WTC11 (cell line): Measurements from ENCODE around the gene ZFYVE16. TPM values are rescaled to one million over a fixed set of nuclear protein-coding genes. Genes with fewer than 3 reads are reported as not detected.

ENCODE experiments used
- CBFB ChIP-seq: sonication (generic); formaldehyde crosslinking; IDR thresholded peaks from 2 replicates; pipeline ENCODE4 v1.8.1; 2022; ENCODE audit warnings: mild to moderate bottlenecking, low read depth, missing genetic modification reagents
- CREB1 ChIP-seq: sonication (generic); formaldehyde crosslinking; IDR thresholded peaks from 2 replicates; pipeline ENCODE4 v1.8.0; 2023; ENCODE audit warnings: mild to moderate bottlenecking, missing genetic modification reagents
- FOXP1 ChIP-seq: sonication (generic); formaldehyde crosslinking; IDR thresholded peaks from 2 replicates; pipeline ENCODE4 v1.8.0; 2022; ENCODE audit warnings: missing genetic modification reagents, mild to moderate bottlenecking, moderate library complexity, borderline replicate concordance
- GRHL2 ChIP-seq: fragments of 250-450 bp; sonication (Bioruptor Pico); IDR thresholded peaks from 2 replicates; pipeline ENCODE4 v1.8.0; 2022; ENCODE audit warnings: mild to moderate bottlenecking, moderate library complexity; ENCODE audit not compliant: insufficient replicate concordance, severe bottlenecking
- HMGA2 ChIP-seq: fragments of 250-450 bp; sonication (Bioruptor Pico); IDR thresholded peaks from 2 replicates; pipeline ENCODE4 v1.4.0; 2021; ENCODE audit warnings: mild to moderate bottlenecking, moderate library complexity
- MXD4 ChIP-seq: fragments of 250-450 bp; sonication (Bioruptor Pico); IDR thresholded peaks from 2 replicates; pipeline ENCODE4 v1.8.0; 2021; ENCODE audit warnings: mild to moderate bottlenecking, moderate library complexity, borderline replicate concordance
- NFATC4 ChIP-seq: fragments of 250-450 bp; sonication (Bioruptor Pico); IDR thresholded peaks from 2 replicates; pipeline ENCODE4 v1.9.0; 2021; ENCODE audit warnings: mild to moderate bottlenecking
- SMAD4 ChIP-seq: sonication (generic); formaldehyde crosslinking; IDR thresholded peaks from 2 replicates; pipeline ENCODE4 v1.8.0; 2022; ENCODE audit warnings: mild to moderate bottlenecking, missing genetic modification reagents
- SP1 ChIP-seq: sonication (generic); formaldehyde crosslinking; conservative IDR thresholded peaks from 2 replicates; pipeline ENCODE4 v1.8.1; 2022; ENCODE audit warnings: missing genetic modification reagents
- TEAD1 ChIP-seq: sonication (generic); formaldehyde crosslinking; IDR thresholded peaks from 2 replicates; pipeline ENCODE4 v1.8.0; 2022; ENCODE audit warnings: mild to moderate bottlenecking, missing genetic modification reagents
- ZBTB21 ChIP-seq: sonication (generic); formaldehyde crosslinking; IDR thresholded peaks from 2 replicates; pipeline ENCODE4 v1.8.1; 2023; ENCODE audit warnings: mild to moderate bottlenecking, missing genetic modification reagents, borderline replicate concordance
- ZNF416 ChIP-seq: fragments of 250-450 bp; sonication (Bioruptor Pico); IDR thresholded peaks from 2 replicates; pipeline ENCODE4 v1.9.0; 2021; ENCODE audit warnings: mild to moderate bottlenecking, inconsistent platforms
- ZNF671 ChIP-seq: fragments of 250-450 bp; sonication (Bioruptor Pico); IDR thresholded peaks from 2 replicates; pipeline ENCODE4 v1.8.0; 2021; ENCODE audit warnings: mild to moderate bottlenecking
- total RNA-seq: library from RNA; stranded (reverse); gene quantifications from 3 replicates; pipeline ENCODE4 v1.2.3, GENCODE V29; 2021
- TF ChIP-seq, protein P1 (sequence below): fragments of 250-450 bp; sonication (Bioruptor Pico); IDR thresholded peaks from 2 replicates; pipeline ENCODE4 v1.9.0; 2021; ENCODE audit warnings: mild to moderate bottlenecking
- TF ChIP-seq, protein P2 (sequence below): fragments of 250-450 bp; sonication (Bioruptor Pico); IDR thresholded peaks from 2 replicates; pipeline ENCODE4 v1.9.0; 2021; ENCODE audit warnings: moderate library complexity, mild to moderate bottlenecking, inconsistent platforms, borderline replicate concordance
- TF ChIP-seq, protein P3 (sequence below): sonication (generic); formaldehyde crosslinking; IDR thresholded peaks from 2 replicates; pipeline ENCODE4 v1.8.1; 2023; ENCODE audit warnings: mild to moderate bottlenecking, moderate library complexity, missing genetic modification reagents
- TF ChIP-seq, protein P4 (sequence below): sonication (generic); formaldehyde crosslinking; IDR thresholded peaks from 2 replicates; pipeline ENCODE4 v1.8.1; 2023; ENCODE audit warnings: mild to moderate bottlenecking, missing genetic modification reagents
- TF ChIP-seq, protein P5 (sequence below): fragments of 250-450 bp; sonication (Bioruptor Pico); conservative IDR thresholded peaks from 2 replicates; pipeline ENCODE4 v1.9.0; 2021; ENCODE audit warnings: mild to moderate bottlenecking
- TF ChIP-seq, protein P6 (sequence below): sonication (generic); formaldehyde crosslinking; conservative IDR thresholded peaks from 2 replicates; pipeline ENCODE4 v1.8.1; 2023; ENCODE audit warnings: mild to moderate bottlenecking, low read depth, missing genetic modification reagents, moderate library complexity
- TF ChIP-seq, protein P7 (sequence below): sonication (generic); formaldehyde crosslinking; IDR thresholded peaks from 2 replicates; pipeline ENCODE4 v1.8.0; 2023; ENCODE audit warnings: missing genetic modification reagents
- TF ChIP-seq, protein P8 (sequence below): sonication (generic); formaldehyde crosslinking; IDR thresholded peaks from 2 replicates; pipeline ENCODE4 v1.8.1; 2022; ENCODE audit warnings: missing genetic modification reagents, borderline replicate concordance

ZFYVE16 gene
- total RNA-seq, 1 experiment from 2014 or later = 25.3 TPM

DNA sequence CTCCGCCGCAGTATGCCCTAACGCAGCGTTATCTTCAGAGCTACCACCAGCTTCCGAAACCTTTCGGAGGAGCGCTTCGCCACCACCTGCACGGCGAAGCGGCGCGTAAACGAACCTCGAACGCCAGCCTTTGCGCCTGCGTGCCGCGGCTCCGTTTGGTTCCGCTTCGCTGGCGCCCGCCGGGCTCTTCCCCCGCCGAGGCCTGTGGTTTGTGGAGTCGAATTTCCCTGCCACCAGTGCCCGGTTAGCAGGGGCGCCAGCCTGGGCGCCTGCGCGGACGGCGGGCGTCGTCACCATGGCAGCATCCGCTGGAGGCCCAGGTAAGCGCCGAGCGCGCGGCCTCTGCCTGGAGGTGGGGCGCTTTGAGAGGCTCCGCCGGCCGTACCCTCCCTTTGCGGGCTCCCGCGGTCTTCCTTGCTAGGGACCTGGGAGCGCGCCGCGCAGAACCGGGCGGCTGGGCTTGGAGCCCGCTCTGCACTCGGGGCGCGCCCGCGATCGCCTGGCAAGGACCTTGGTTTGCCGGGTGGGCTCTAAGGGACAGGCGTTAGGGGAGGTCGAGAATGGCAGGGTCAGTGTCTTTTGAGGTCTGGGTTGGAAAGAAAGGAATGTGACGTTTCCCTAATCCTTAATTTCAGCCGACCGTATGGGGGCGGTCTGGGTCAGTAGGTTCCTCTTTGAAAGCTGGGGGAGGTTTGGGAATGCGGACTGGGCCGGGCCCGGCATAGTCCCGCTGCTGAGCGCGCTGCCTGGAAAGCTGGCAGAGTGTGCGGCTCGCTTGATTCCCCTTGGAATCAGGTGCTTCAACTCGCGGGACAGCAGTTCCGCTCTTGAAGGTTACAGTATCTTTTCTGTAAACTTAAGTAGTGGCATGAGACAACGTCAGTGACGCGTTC is 80.2 kb downstream of the ZFYVE16 start, which contains the start of gene FAM151B (continued):
- TF ChIP-seq FOXP1 (CRISPR knock-in tag) (peak; percentile 88; the same call in 1 of the 2 replicates), HMGA2 (CRISPR knock-in tag) (no peak), TEAD1 (CRISPR knock-in tag) (peak; percentile 58), SP1 (0 out of 2 replicates have a peak, but pooled peaks have one; percentile 18), CBFB (CRISPR knock-in tag) (no peak), NFATC4 (no peak), MXD4 (no peak), ZBTB21 (CRISPR knock-in tag) (no peak; the same call in none of the 2 replicates), ZNF416 (0 out of 2 replicates have a peak, but pooled peaks have one; percentile 21), ZNF671 (CRISPR knock-in tag) (no peak), GRHL2 (CRISPR knock-in tag) (no peak), CREB1 (CRISPR knock-in tag) (peak; percentile 93), SMAD4 (CRISPR knock-in tag) (no peak)
- TF ChIP-seq, protein P1, sequence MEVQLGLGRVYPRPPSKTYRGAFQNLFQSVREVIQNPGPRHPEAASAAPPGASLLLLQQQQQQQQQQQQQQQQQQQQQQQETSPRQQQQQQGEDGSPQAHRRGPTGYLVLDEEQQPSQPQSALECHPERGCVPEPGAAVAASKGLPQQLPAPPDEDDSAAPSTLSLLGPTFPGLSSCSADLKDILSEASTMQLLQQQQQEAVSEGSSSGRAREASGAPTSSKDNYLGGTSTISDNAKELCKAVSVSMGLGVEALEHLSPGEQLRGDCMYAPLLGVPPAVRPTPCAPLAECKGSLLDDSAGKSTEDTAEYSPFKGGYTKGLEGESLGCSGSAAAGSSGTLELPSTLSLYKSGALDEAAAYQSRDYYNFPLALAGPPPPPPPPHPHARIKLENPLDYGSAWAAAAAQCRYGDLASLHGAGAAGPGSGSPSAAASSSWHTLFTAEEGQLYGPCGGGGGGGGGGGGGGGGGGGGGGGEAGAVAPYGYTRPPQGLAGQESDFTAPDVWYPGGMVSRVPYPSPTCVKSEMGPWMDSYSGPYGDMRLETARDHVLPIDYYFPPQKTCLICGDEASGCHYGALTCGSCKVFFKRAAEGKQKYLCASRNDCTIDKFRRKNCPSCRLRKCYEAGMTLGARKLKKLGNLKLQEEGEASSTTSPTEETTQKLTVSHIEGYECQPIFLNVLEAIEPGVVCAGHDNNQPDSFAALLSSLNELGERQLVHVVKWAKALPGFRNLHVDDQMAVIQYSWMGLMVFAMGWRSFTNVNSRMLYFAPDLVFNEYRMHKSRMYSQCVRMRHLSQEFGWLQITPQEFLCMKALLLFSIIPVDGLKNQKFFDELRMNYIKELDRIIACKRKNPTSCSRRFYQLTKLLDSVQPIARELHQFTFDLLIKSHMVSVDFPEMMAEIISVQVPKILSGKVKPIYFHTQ (CRISPR knock-in tag) = no peak
- TF ChIP-seq, protein P2, sequence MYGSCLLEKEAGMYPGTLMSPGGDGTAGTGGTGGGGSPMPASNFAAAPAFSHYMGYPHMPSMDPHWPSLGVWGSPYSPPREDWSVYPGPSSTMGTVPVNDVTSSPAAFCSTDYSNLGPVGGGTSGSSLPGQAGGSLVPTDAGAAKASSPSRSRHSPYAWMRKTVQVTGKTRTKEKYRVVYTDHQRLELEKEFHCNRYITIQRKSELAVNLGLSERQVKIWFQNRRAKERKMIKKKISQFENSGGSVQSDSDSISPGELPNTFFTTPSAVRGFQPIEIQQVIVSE (CRISPR knock-in tag) = no peak
- TF ChIP-seq, protein P3, sequence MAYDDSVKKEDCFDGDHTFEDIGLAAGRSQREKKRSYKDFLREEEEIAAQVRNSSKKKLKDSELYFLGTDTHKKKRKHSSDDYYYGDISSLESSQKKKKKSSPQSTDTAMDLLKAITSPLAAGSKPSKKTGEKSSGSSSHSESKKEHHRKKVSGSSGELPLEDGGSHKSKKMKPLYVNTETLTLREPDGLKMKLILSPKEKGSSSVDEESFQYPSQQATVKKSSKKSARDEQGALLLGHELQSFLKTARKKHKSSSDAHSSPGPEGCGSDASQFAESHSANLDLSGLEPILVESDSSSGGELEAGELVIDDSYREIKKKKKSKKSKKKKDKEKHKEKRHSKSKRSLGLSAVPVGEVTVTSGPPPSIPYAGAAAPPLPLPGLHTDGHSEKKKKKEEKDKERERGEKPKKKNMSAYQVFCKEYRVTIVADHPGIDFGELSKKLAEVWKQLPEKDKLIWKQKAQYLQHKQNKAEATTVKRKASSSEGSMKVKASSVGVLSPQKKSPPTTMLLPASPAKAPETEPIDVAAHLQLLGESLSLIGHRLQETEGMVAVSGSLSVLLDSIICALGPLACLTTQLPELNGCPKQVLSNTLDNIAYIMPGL (CRISPR knock-in tag) = no peak; the same call in 1 of the 2 replicates
- TF ChIP-seq, protein P4, sequence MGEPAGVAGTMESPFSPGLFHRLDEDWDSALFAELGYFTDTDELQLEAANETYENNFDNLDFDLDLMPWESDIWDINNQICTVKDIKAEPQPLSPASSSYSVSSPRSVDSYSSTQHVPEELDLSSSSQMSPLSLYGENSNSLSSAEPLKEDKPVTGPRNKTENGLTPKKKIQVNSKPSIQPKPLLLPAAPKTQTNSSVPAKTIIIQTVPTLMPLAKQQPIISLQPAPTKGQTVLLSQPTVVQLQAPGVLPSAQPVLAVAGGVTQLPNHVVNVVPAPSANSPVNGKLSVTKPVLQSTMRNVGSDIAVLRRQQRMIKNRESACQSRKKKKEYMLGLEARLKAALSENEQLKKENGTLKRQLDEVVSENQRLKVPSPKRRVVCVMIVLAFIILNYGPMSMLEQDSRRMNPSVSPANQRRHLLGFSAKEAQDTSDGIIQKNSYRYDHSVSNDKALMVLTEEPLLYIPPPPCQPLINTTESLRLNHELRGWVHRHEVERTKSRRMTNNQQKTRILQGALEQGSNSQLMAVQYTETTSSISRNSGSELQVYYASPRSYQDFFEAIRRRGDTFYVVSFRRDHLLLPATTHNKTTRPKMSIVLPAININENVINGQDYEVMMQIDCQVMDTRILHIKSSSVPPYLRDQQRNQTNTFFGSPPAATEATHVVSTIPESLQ = no peak
- TF ChIP-seq, protein P5, sequence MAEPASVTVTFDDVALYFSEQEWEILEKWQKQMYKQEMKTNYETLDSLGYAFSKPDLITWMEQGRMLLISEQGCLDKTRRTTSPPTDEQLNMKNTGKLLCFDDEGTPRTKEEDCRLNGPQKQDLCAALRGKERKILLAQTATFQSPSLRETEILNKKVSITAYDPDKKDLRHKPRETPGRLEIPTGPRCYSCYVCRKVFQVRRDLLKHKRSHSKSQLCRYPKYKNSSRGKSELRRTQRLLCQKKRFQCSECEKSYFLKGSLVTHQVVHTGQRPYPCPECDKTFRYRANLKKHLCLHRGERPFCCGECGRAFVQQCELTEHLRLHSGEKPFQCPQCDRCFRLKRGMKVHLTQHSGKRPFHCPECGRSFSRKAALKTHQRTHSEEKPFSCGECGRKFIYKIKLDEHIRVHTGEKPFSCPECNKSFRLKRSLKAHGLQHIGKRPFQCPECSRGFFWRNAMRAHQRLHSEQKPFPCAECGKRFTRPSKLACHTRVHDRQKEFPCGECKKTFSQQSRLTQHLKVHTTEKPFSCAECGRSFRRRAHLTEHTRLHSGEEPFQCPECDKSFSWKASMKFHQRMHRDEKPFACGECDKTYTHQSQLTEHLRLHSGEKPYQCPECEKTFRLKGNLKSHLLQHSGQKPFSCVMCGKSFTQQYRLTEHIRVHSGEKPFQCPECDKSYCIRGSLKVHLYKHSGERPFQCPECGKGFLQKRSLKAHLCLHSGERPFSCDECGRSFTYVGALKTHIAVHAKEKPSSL (CRISPR knock-in tag) = no peak
- TF ChIP-seq, protein P6, sequence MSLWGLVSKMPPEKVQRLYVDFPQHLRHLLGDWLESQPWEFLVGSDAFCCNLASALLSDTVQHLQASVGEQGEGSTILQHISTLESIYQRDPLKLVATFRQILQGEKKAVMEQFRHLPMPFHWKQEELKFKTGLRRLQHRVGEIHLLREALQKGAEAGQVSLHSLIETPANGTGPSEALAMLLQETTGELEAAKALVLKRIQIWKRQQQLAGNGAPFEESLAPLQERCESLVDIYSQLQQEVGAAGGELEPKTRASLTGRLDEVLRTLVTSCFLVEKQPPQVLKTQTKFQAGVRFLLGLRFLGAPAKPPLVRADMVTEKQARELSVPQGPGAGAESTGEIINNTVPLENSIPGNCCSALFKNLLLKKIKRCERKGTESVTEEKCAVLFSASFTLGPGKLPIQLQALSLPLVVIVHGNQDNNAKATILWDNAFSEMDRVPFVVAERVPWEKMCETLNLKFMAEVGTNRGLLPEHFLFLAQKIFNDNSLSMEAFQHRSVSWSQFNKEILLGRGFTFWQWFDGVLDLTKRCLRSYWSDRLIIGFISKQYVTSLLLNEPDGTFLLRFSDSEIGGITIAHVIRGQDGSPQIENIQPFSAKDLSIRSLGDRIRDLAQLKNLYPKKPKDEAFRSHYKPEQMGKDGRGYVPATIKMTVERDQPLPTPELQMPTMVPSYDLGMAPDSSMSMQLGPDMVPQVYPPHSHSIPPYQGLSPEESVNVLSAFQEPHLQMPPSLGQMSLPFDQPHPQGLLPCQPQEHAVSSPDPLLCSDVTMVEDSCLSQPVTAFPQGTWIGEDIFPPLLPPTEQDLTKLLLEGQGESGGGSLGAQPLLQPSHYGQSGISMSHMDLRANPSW (CRISPR knock-in tag) = no peak
- TF ChIP-seq, protein P7, sequence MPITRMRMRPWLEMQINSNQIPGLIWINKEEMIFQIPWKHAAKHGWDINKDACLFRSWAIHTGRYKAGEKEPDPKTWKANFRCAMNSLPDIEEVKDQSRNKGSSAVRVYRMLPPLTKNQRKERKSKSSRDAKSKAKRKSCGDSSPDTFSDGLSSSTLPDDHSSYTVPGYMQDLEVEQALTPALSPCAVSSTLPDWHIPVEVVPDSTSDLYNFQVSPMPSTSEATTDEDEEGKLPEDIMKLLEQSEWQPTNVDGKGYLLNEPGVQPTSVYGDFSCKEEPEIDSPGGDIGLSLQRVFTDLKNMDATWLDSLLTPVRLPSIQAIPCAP (CRISPR knock-in tag) = no peak
- TF ChIP-seq, protein P8, sequence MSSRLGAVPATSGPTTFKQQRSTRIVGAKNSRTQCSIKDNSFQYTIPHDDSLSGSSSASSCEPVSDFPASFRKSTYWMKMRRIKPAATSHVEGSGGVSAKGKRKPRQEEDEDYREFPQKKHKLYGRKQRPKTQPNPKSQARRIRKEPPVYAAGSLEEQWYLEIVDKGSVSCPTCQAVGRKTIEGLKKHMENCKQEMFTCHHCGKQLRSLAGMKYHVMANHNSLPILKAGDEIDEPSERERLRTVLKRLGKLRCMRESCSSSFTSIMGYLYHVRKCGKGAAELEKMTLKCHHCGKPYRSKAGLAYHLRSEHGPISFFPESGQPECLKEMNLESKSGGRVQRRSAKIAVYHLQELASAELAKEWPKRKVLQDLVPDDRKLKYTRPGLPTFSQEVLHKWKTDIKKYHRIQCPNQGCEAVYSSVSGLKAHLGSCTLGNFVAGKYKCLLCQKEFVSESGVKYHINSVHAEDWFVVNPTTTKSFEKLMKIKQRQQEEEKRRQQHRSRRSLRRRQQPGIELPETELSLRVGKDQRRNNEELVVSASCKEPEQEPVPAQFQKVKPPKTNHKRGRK (CRISPR knock-in tag) = no peak
